Measurements from ENCODE around the gene ADRA2A.

DNA sequence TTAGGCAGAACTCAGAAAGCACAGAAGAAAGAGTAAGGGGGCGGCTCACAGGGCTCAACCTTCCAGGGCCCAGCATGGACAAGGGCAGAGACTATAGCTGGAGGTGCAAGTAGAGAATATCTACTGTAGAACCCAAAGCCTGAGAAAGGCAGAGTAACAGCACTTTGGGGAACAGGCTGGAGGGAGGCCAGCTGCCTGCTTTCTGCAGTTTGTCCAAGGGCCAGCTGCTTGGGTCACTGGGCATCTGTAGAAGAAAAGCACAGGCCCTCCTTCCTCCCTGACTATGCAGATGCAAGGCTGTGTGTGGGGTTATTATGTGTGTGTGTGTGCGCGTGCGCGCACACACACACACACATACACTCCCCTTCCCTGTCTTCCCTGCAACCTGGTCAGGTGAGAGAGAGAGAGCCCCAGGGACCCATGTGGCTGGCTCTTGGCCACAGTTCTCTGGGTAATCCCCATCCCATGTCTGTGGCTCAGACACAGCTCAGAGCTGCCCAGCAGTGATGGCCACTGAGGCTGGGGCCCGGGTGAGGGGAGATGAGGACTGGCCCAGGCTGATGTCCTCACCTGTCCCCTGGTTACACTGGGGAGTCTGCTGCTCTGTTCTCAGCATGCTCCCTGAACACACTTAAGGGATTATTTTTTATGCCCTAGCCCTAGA, 9.0 kb downstream of the ADRA2A start:
- TF ChIP-seq TAF1 (IDR thresholded peaks at IDR 0.05; ENCODE audit: low read depth, low read length) (no peak), POLR2A (IDR thresholded peaks at IDR 0.05; ENCODE audit: low read depth, low read length) (no peak), POU2F2 (IDR thresholded peaks at IDR 0.05; ENCODE audit: low read depth, low read length) (no peak), POLR2AphosphoS5 (IDR thresholded peaks at IDR 0.05; ENCODE audit: low read depth, low read length) (no peak), SPI1 (IDR thresholded peaks at IDR 0.05; ENCODE audit: low read depth, low read length) (no peak)
